GM18909 (cell line): ENCODE data around the gene QRICH2.
A peak's percentile ranks its signal among the peaks of the same experiment; 100 is the strongest.
"Not testable (repeated sequence)": the region's sequence is repeated elsewhere in the genome, so short reads cannot be mapped to it uniquely, and the experiment has no call there.

Experiments
- ATAC-seq: cut with Tn5 transposase; IDR thresholded peaks from one replicate; pipeline ENCODE4 v1.9.1; 2021; ENCODE audit warnings: mild to moderate bottlenecking; ENCODE audit not compliant: unreplicated experiment, poor library complexity

QRICH2 gene

GRCh38 chr17:76252967-76253766 lies 54.9 kb downstream of the QRICH2 start:
- ATAC-seq = not testable (repeated sequence)

- peak; percentile 63 for ATAC-seq
Measured at GRCh38 chr17:76252040-76252954, 55.8 kb downstream of the QRICH2 start.

GRCh38 chr17:76251478-76252039 lies 56.5 kb downstream of the QRICH2 start:
- ATAC-seq = peak; percentile 14

- ATAC-seq = no peak
Measured at GRCh38 chr17:76250141-76250540, 57.9 kb downstream of the QRICH2 start.

GRCh38 chr17:76248013-76248782 lies 59.9 kb downstream of the QRICH2 start:
- no peak for ATAC-seq

GRCh38 chr17:76247304-76247703 lies 60.8 kb downstream of the QRICH2 start:
- ATAC-seq = no peak

GRCh38 chr17:76246080-76247066 lies 61.7 kb downstream of the QRICH2 start:
- peak; percentile 90 for ATAC-seq

- ATAC-seq = not testable (repeated sequence)
Measured at GRCh38 chr17:76244721-76245120, 63.4 kb downstream of the QRICH2 start.

- no peak for ATAC-seq
Measured at GRCh38 chr17:76243826-76244679, 64.0 kb downstream of the QRICH2 start.

- no peak for ATAC-seq
Measured at GRCh38 chr17:76241691-76242255, 66.3 kb downstream of the QRICH2 start.

- no peak for ATAC-seq
Measured at GRCh38 chr17:76241204-76241538, 66.9 kb downstream of the QRICH2 start.

GRCh38 chr17:76240461-76241203 lies 67.4 kb downstream of the QRICH2 start, which contains the start of gene RNF157:
RNF157 (minus strand) TSS chr17:76240493; CDS start chr17:76240240, 253 bp downstream.
- peak; percentile 66 for ATAC-seq

GRCh38 chr17:76239538-76240274 lies 68.4 kb downstream of the QRICH2 start:
- ATAC-seq = peak; percentile 18

- no peak for ATAC-seq
Measured at GRCh38 chr17:76238847-76239537, 69.1 kb downstream of the QRICH2 start.

- ATAC-seq = no peak
Measured at GRCh38 chr17:76237859-76238313, 70.2 kb downstream of the QRICH2 start.

GRCh38 chr17:76236603-76237002 lies 71.5 kb downstream of the QRICH2 start:
- ATAC-seq = no peak
